ENCODE data around the gene CELF4. TPM values are rescaled to one million over a fixed set of nuclear protein-coding genes. Genes with fewer than 3 reads are reported as not detected.

Gene CELF4
- total and polyA plus RNA-seq, 4 donors = 0.24 to 3.0 (median 1.3) TPM

DNA sequence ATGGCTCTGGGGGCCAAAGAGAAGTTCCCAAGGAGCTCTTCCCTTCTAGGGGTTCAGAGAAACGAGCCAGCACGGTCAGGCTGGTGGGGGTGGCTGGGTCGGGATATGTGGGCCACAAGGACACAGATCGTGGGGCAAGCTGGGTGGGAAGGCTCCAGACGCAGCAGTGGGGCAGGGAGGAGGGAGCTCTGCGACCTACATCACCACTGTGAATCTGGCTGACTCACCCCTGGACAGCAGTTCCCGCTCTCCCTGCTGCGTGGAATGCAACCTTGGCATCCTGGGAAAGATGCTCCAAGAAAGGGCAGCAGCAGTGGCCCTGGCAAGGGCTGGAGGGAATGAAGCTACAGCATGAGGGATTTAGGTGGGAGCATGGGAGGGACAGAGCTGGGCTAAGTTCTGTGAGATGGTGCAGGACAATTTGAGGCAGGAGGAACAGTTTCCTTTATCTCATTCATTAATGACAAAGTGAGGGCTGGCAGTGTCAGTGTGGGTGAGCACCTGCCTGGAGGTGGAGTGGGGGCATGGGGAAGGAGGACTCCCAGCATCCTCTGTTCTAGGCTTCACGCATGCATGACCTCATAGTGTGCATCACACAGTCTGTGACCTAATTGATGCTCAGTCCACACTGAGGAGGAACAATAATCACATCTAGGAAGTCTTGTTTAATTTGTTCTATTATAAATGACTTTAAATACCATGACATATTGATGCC lies 25.0 kb downstream of the CELF4 start:
- Histone ChIP-seq H3K36me3 (ENCODE audit: control insufficient read depth in 4 of 4, insufficient read depth in 4 of 4, low read length in 4 of 4) (no peaks in the 10 kb centered on the region), H3K27me3 (ENCODE audit: control insufficient read depth in 3 of 3, insufficient read depth in 3 of 3, low read length in 2 of 3) (peaks cover 0 to 8% (median 6%) of the 10 kb centered on the region in 3 donors), H3K9me3 (ENCODE audit: control insufficient read depth in 4 of 4, insufficient read depth in 3 of 4, low read length in 3 of 4) (peaks cover 0 to 3% (median 0%) of the 10 kb centered on the region in 4 donors), H3K9ac (ENCODE audit: insufficient read depth in 1 of 2, low read length in 2 of 2) (no peak overlapping the region), H3K27ac (ENCODE audit: low read depth in 1 of 2, low read length in 1 of 2) (no peak overlapping the region), H3K4me1 (ENCODE audit: control insufficient read depth in 5 of 5, insufficient read depth in 5 of 5, low read length in 5 of 5) (peaks cover 0 to 8% (median 0%) of the 10 kb centered on the region in 5 donors), H3K4me3 (no peak overlapping the region)
- no peak for TF ChIP-seq CTCF (IDR thresholded peaks at IDR 0.05; ENCODE audit: control extremely low read depth, extremely low read depth)
- 68 to 74% methylated on average over 9 of the region's 9 CpGs for WGBS, 2 donors
- no peak for DNase-seq
- ATAC-seq (ENCODE audit: insufficient read depth, low FRiP score) = no peak

DNA sequence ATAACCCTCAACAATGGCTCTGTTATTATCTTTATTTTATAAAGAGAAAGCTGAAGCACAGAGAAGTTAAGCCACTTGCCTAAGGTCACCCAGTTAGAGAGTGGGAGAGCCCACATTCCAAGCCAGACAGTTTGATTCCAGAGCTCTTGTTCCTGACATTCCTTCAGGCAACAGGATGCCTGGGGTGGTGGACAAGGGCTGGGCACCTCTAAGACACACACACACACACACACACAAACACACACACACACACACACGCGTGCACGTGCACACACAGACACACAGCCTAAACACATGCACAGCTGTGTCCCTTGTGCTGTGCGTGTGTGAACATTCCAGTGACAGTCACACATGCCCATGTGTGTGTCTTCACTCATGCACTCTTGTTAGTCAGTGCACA lies 26.4 kb downstream of the CELF4 start:
- H3K9ac ChIP-seq (ENCODE audit: insufficient read depth in 1 of 2, low read length in 2 of 2) = no peak overlapping the region
- peaks cover 0 to 8% (median 0%) of the 10 kb centered on the region in 5 donors for H3K4me1 ChIP-seq (ENCODE audit: control insufficient read depth in 5 of 5, insufficient read depth in 5 of 5, low read length in 5 of 5)
- peaks cover 0 to 8% (median 6%) of the 10 kb centered on the region in 3 donors for H3K27me3 ChIP-seq (ENCODE audit: control insufficient read depth in 3 of 3, insufficient read depth in 3 of 3, low read length in 2 of 3)
- H3K36me3 ChIP-seq (ENCODE audit: control insufficient read depth in 4 of 4, insufficient read depth in 4 of 4, low read length in 4 of 4) = no peaks in the 10 kb centered on the region
- DNase-seq = no peak
- H3K27ac ChIP-seq (ENCODE audit: low read depth in 1 of 2, low read length in 1 of 2) = no peak overlapping the region
- ATAC-seq (ENCODE audit: insufficient read depth, low FRiP score) = no peak
- no peak for TF ChIP-seq CTCF (IDR thresholded peaks at IDR 0.05; ENCODE audit: control extremely low read depth, extremely low read depth)
- 86 to 89% methylated on average over 4 of the region's 4 CpGs for WGBS, 2 donors
- peaks cover 0 to 3% (median 0%) of the 10 kb centered on the region in 4 donors for H3K9me3 ChIP-seq (ENCODE audit: control insufficient read depth in 4 of 4, insufficient read depth in 3 of 4, low read length in 3 of 4)
- H3K4me3 ChIP-seq = no peak overlapping the region

GRCh38 chr18:37538526-37539205 lies 26.9 kb downstream of the CELF4 start:
- H3K27ac ChIP-seq (ENCODE audit: low read depth in 1 of 2, low read length in 1 of 2) = no peak overlapping the region
- H3K4me1 ChIP-seq (ENCODE audit: control insufficient read depth in 5 of 5, insufficient read depth in 5 of 5, low read length in 5 of 5) = peaks cover 0 to 8% (median 0%) of the 10 kb centered on the region in 5 donors
- 31 to 32% methylated on average over 17 of the region's 17 CpGs for WGBS, 2 donors
- peaks cover 0 to 8% (median 6%) of the 10 kb centered on the region in 3 donors for H3K27me3 ChIP-seq (ENCODE audit: control insufficient read depth in 3 of 3, insufficient read depth in 3 of 3, low read length in 2 of 3)
- no peaks in the 10 kb centered on the region for H3K36me3 ChIP-seq (ENCODE audit: control insufficient read depth in 4 of 4, insufficient read depth in 4 of 4, low read length in 4 of 4)
- ATAC-seq (ENCODE audit: insufficient read depth, low FRiP score) = no peak
- TF ChIP-seq CTCF (IDR thresholded peaks at IDR 0.05; ENCODE audit: control extremely low read depth, extremely low read depth) = no peak
- peaks cover 0 to 3% (median 0%) of the 10 kb centered on the region in 4 donors for H3K9me3 ChIP-seq (ENCODE audit: control insufficient read depth in 4 of 4, insufficient read depth in 3 of 4, low read length in 3 of 4)
- no peak overlapping the region for H3K9ac ChIP-seq (ENCODE audit: insufficient read depth in 1 of 2, low read length in 2 of 2)
- H3K4me3 ChIP-seq = no peak overlapping the region
- DNase-seq = peak in 2 of 3 donors; percentile 34 to 50
